ENCODE data around the gene PANK4. TPM values are rescaled to one million over a fixed set of nuclear protein-coding genes. Genes with fewer than 3 reads are reported as not detected.

PANK4 gene
- total and polyA plus RNA-seq, 4 donors = 6.2 to 26.8 (median 12.6) TPM

- WGBS = 3% methylated on average over 91 of the region's 91 CpGs
- H3K9me3 ChIP-seq (ENCODE audit: control insufficient read depth in 4 of 4, low read length in 3 of 4) = no peaks in the 10 kb centered on the region
- DNase-seq (ENCODE audit: low spot score) = no peak
- H3K4me1 ChIP-seq (ENCODE audit: control insufficient read depth in 4 of 4, insufficient read depth in 4 of 4, low read length in 3 of 4) = peaks cover 32 to 53% (median 44%) of the 10 kb centered on the region in 4 donors
- H3K27ac ChIP-seq (ENCODE audit: low read depth in 1 of 2, low read length in 2 of 2) = peak within 1 kb of the TSS; percentile 87 to 95
- no peak for TF ChIP-seq MAX (IDR thresholded peaks at IDR 0.05)
- no peak for TF ChIP-seq HNF4A (conservative IDR thresholded peaks at IDR 0.05)
- TF ChIP-seq FOXA2 (IDR thresholded peaks at IDR 0.05) = no peak
- TF ChIP-seq TAF1 (conservative IDR thresholded peaks at IDR 0.05) = no peak
- no peak for TF ChIP-seq YY1 (IDR thresholded peaks at IDR 0.05)
- TF ChIP-seq NR2F2 (IDR thresholded peaks at IDR 0.05) = no peak
- no peak for TF ChIP-seq RAD21 (IDR thresholded peaks at IDR 0.05)
- no peak for TF ChIP-seq CTCF (IDR thresholded peaks at IDR 0.05; ENCODE audit: low read depth, low read length, missing input control)
- H3K27me3 ChIP-seq (ENCODE audit: control insufficient read depth in 4 of 4, insufficient read depth in 4 of 4, low read length in 3 of 4) = no peaks in the 10 kb centered on the region
- H3K9ac ChIP-seq (ENCODE audit: low read depth in 1 of 2, low read length in 2 of 2) = no peak within 1 kb of the TSS
- H3K36me3 ChIP-seq (ENCODE audit: control insufficient read depth in 4 of 4, insufficient read depth in 3 of 4, low read depth in 1 of 4, low read length in 3 of 4) = no peaks in the 10 kb centered on the region
- peak within 1 kb of the TSS; percentile 21 to 51 (median 35) for H3K4me3 ChIP-seq (ENCODE audit: low read depth in 1 of 3, low read length in 3 of 3)
These were observed 3.6 kb upstream of the PANK4 start, which contains the start of gene HES5 for GRCh38 chr1:2529784-2530512. TSS of gene HES5 (minus strand) at chr1:2530263. CDS start at chr1:2530164, 99 bp downstream.

- Histone ChIP-seq H3K27me3 (ENCODE audit: control insufficient read depth in 4 of 4, insufficient read depth in 4 of 4, low read length in 3 of 4) (no peaks in the 10 kb centered on the region), H3K9me3 (ENCODE audit: control insufficient read depth in 4 of 4, low read length in 3 of 4) (no peaks in the 10 kb centered on the region), H3K4me3 (ENCODE audit: low read depth in 1 of 3, low read length in 3 of 3) (peak overlapping the region in 2 of 3 donors; percentile 32 to 35), H3K27ac (ENCODE audit: low read depth in 1 of 2, low read length in 2 of 2) (peak overlapping the region; percentile 87 to 95), H3K36me3 (ENCODE audit: control insufficient read depth in 4 of 4, insufficient read depth in 3 of 4, low read depth in 1 of 4, low read length in 3 of 4) (no peaks in the 10 kb centered on the region), H3K4me1 (ENCODE audit: control insufficient read depth in 4 of 4, insufficient read depth in 4 of 4, low read length in 3 of 4) (peaks cover 40 to 57% (median 50%) of the 10 kb centered on the region in 4 donors), H3K9ac (ENCODE audit: low read depth in 1 of 2, low read length in 2 of 2) (no peak overlapping the region)
- TF ChIP-seq HNF4G (IDR thresholded peaks at IDR 0.05) (no peak), RXRA (IDR thresholded peaks at IDR 0.05) (peak; percentile 42 to 46), NR2F2 (IDR thresholded peaks at IDR 0.05) (no peak), FOXA2 (IDR thresholded peaks at IDR 0.05) (no peak), HNF4A (conservative IDR thresholded peaks at IDR 0.05) (peak in 1 of 2 donors; percentile 41), SP1 (IDR thresholded peaks at IDR 0.05) (peak; percentile 66)
- WGBS = 2% methylated on average over 84 of the region's 84 CpGs
- no peak for DNase-seq (ENCODE audit: low spot score)
These were observed 2.8 kb upstream of the PANK4 start for GRCh38 chr1:2528966-2529783.

GRCh38 chr1:2528611-2528965 lies 2.2 kb upstream of the PANK4 start:
- WGBS = 30% methylated on average over 10 of the region's 10 CpGs
- Histone ChIP-seq H3K4me3 (ENCODE audit: low read depth in 1 of 3, low read length in 3 of 3) (no peak overlapping the region), H3K27me3 (ENCODE audit: control insufficient read depth in 4 of 4, insufficient read depth in 4 of 4, low read length in 3 of 4) (no peaks in the 10 kb centered on the region), H3K9ac (ENCODE audit: low read depth in 1 of 2, low read length in 2 of 2) (no peak overlapping the region), H3K9me3 (ENCODE audit: control insufficient read depth in 4 of 4, low read length in 3 of 4) (no peaks in the 10 kb centered on the region), H3K4me1 (ENCODE audit: control insufficient read depth in 4 of 4, insufficient read depth in 4 of 4, low read length in 3 of 4) (peaks cover 46 to 63% (median 55%) of the 10 kb centered on the region in 4 donors), H3K27ac (ENCODE audit: low read depth in 1 of 2, low read length in 2 of 2) (peak overlapping the region; percentile 87 to 95), H3K36me3 (ENCODE audit: control insufficient read depth in 4 of 4, insufficient read depth in 3 of 4, low read depth in 1 of 4, low read length in 3 of 4) (no peaks in the 10 kb centered on the region)
- no peak for DNase-seq (ENCODE audit: low spot score)
- peak; percentile 2 for TF ChIP-seq CTCF (IDR thresholded peaks at IDR 0.05; ENCODE audit: low read depth, low read length, missing input control)
- TF ChIP-seq EGR1 (IDR thresholded peaks at IDR 0.05; ENCODE audit: low read depth in 2 of 2) = no peak

Data from liver (tissue), 9 donors.